BLaER1 treated with 17β-estradiol and CSF1 and Interleukin-3, amounts not matched to agents 10 nM and 100 nM (cell line): ENCODE measurements around the gene BHLHA15.
A peak's percentile ranks its signal among the peaks of the same experiment; 100 is the strongest.

Source experiments
- H3K27ac ChIP-seq, 11 experiments: shearing (Covaris generic); formaldehyde crosslinking; 2 replicates each; pipeline ENCODE4 v1.8.1; 2022
- H3K27me3 ChIP-seq, 11 experiments: shearing (Covaris generic); formaldehyde crosslinking; 2 replicates each; pipeline ENCODE4 v1.8.1; 2022
- H3K36me3 ChIP-seq, 11 experiments: shearing (Covaris generic); formaldehyde crosslinking; 2 replicates each; pipeline ENCODE4 v1.8.1; 2022
- H3K4me1 ChIP-seq, 10 experiments: shearing (Covaris generic); formaldehyde crosslinking; 2 replicates each; pipeline ENCODE4 v1.8.1; 2022
- H3K4me2 ChIP-seq, 11 experiments: shearing (Covaris generic); formaldehyde crosslinking; 2 replicates each; pipeline ENCODE4 v1.8.1; 2022
- H3K4me3 ChIP-seq, 10 experiments: shearing (Covaris generic); formaldehyde crosslinking; 2 replicates each; pipeline ENCODE4 v1.8.1; 2022
- H3K9ac ChIP-seq, 11 experiments: shearing (Covaris generic); formaldehyde crosslinking; 2 replicates each; pipeline ENCODE4 v1.8.1; 2022
- H3K9me3 ChIP-seq, 11 experiments: shearing (Covaris generic); formaldehyde crosslinking; replicated peaks in 1 of 11; 2 replicates each; pipeline ENCODE4 v1.8.1; 2022
- H4K20me1 ChIP-seq, 11 experiments: shearing (Covaris generic); formaldehyde crosslinking; 2 replicates each; pipeline ENCODE4 v1.8.1; 2022
- Cebpa-rat ChIP-seq, 11 experiments: shearing (Covaris generic); IDR thresholded peaks; 2 replicates each; pipeline ENCODE4 v1.8.1; 2022

Gene BHLHA15

DNA sequence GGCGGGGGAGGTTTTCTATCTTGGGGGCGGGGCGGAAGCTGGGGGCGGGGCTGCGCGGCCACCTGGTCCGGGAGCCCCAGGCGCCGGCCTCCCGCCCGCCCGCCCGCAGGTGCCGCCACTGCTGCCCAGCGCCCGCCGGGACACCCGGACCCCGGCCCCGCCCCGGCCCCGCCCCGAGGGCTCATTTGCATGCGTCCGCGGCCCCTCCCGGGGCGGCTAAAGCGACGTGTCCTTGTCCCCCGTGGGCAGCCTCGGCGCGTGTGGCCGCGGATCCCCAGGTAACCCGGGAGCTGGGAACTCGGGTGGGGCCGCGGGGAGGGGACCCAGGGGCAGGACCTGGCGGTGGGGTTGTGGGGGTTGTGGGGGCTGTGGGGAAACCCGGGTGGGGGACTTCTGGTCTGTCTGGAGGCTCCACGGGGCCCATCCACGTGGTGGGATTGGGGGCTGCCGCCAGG is at the start of gene BHLHA15:
TSS of gene BHLHA15 (plus strand) at position 219 of the 455 bp plus-strand sequence. CDS start 871 bp downstream, outside the sequence.
- Histone ChIP-seq H3K9ac (peak within 1 kb of the TSS in 2 of 11 experiments; percentile 22 to 38; a peak in 2 of 22 replicates), H3K36me3 (peaks cover 11 to 31% (median 22%) of the 10 kb centered on the region in 11 experiments), H3K4me1 (peaks cover 0 to 13% (median 4%) of the 10 kb centered on the region in 10 experiments; a peak in 9 of 20 replicates), H3K9me3 (no peaks in the 10 kb centered on the region), H3K27me3 (peaks cover 0 to 15% (median 0%) of the 10 kb centered on the region in 11 experiments; a peak in 5 of 22 replicates), H4K20me1 (peaks cover 0 to 73% (median 9%) of the 10 kb centered on the region in 11 experiments; a peak in 14 of 22 replicates), H3K27ac (no peak within 1 kb of the TSS), H3K4me3 (peak within 1 kb of the TSS in 3 of 10 experiments; percentile 24 to 36 (median 31); a peak in 2 of 20 replicates), H3K4me2 (peak within 1 kb of the TSS; percentile 19 to 72 (median 53); a peak in 19 of 22 replicates)
- no peak for TF ChIP-seq Cebpa-rat (IDR thresholded peaks at IDR 0.05)

DNA sequence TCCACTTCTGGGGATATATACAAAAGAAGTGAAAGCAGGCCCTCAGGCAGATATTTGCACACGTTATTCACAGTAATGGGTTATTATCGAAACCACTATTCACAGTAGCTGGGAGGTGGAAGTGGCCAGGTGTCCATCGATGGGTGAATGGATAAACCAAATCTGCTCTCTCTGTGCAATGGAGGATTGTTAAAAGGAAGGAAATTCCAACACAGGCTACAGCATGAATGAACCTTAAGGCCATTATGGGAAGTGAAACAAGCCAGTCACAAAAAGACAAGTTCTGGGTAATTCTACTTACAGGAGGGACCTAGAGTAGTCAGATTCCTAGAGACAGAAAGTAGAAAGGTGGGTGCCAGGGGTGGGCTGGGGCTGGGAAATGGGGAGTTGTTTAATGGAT is 48.5 kb upstream of the BHLHA15 start:
- no peak for TF ChIP-seq Cebpa-rat (IDR thresholded peaks at IDR 0.05)
- Histone ChIP-seq H3K9ac (no peak overlapping the region), H3K4me1 (peaks cover 0 to 15% (median 8%) of the 10 kb centered on the region in 10 experiments; a peak in 14 of 20 replicates), H3K36me3 (peaks cover 0 to 44% (median 27%) of the 10 kb centered on the region in 11 experiments; a peak in 19 of 22 replicates), H3K27me3 (peaks cover 0 to 49% (median 0%) of the 10 kb centered on the region in 11 experiments; a peak in 3 of 22 replicates), H3K4me3 (no peak overlapping the region), H3K9me3 (no peaks in the 10 kb centered on the region), H3K4me2 (peak overlapping the region in 7 of 11 experiments; percentile 28 to 53 (median 47); a peak in 12 of 22 replicates), H4K20me1 (peaks cover 5 to 41% (median 31%) of the 10 kb centered on the region in 11 experiments; a peak in 18 of 22 replicates), H3K27ac (0 out of 22 replicates have a peak overlapping the region, but pooled peaks of 1 of the 11 experiments have one; percentile 12)

DNA sequence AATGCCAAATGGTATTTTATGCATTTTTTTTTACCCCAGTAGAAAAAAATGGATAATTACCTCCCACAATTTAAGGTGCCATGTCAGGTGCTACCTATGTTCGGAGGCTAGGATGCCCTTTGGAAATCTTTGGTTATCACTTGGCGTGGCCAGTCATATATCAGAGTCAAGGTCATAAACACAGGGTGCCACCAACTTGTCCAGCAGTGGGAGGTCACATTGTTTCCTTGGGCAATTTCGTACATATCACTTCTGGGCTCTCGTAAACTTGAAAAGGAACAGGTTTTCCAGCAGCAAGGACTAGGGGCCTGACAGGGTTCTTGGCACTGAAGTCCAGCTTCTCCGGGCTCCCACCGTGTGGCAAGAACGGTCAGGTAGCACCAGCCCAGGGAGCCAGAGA is 48.0 kb upstream of the BHLHA15 start:
- H4K20me1 ChIP-seq: peaks cover 5 to 46% (median 36%) of the 10 kb centered on the region in 11 experiments; a peak in 18 of 22 replicates
- H3K4me3 ChIP-seq: no peak overlapping the region
- H3K4me1 ChIP-seq: peaks cover 0 to 15% (median 8%) of the 10 kb centered on the region in 10 experiments; a peak in 14 of 20 replicates
- peaks cover 0 to 49% (median 0%) of the 10 kb centered on the region in 11 experiments; a peak in 3 of 22 replicates for H3K27me3 ChIP-seq
- H3K27ac ChIP-seq: peak overlapping the region in 3 of 11 experiments; percentile 17 to 35 (median 25); a peak in 3 of 22 replicates
- TF ChIP-seq Cebpa-rat (IDR thresholded peaks at IDR 0.05): no peak
- H3K36me3 ChIP-seq: peaks cover 0 to 39% (median 22%) of the 10 kb centered on the region in 11 experiments; a peak in 19 of 22 replicates
- H3K9me3 ChIP-seq: no peaks in the 10 kb centered on the region
- no peak overlapping the region for H3K9ac ChIP-seq
- peak overlapping the region in 4 of 11 experiments; percentile 13 to 53 (median 30); a peak in 5 of 22 replicates for H3K4me2 ChIP-seq

GRCh38 chr7:98163704-98164494 is 47.3 kb upstream of the BHLHA15 start:
- Histone ChIP-seq H3K4me1 (peaks cover 0 to 15% (median 8%) of the 10 kb centered on the region in 10 experiments; a peak in 14 of 20 replicates), H3K4me2 (no peak overlapping the region), H3K27ac (peak overlapping the region in 3 of 11 experiments; percentile 17 to 35 (median 25); a peak in 3 of 22 replicates), H4K20me1 (peaks cover 5 to 48% (median 38%) of the 10 kb centered on the region in 11 experiments; a peak in 18 of 22 replicates), H3K9me3 (no peaks in the 10 kb centered on the region), H3K4me3 (no peak overlapping the region), H3K9ac (no peak overlapping the region), H3K36me3 (peaks cover 0 to 32% (median 19%) of the 10 kb centered on the region in 11 experiments; a peak in 17 of 22 replicates), H3K27me3 (peaks cover 0 to 45% (median 0%) of the 10 kb centered on the region in 11 experiments; a peak in 3 of 22 replicates)
- TF ChIP-seq Cebpa-rat (IDR thresholded peaks at IDR 0.05): no peak

DNA sequence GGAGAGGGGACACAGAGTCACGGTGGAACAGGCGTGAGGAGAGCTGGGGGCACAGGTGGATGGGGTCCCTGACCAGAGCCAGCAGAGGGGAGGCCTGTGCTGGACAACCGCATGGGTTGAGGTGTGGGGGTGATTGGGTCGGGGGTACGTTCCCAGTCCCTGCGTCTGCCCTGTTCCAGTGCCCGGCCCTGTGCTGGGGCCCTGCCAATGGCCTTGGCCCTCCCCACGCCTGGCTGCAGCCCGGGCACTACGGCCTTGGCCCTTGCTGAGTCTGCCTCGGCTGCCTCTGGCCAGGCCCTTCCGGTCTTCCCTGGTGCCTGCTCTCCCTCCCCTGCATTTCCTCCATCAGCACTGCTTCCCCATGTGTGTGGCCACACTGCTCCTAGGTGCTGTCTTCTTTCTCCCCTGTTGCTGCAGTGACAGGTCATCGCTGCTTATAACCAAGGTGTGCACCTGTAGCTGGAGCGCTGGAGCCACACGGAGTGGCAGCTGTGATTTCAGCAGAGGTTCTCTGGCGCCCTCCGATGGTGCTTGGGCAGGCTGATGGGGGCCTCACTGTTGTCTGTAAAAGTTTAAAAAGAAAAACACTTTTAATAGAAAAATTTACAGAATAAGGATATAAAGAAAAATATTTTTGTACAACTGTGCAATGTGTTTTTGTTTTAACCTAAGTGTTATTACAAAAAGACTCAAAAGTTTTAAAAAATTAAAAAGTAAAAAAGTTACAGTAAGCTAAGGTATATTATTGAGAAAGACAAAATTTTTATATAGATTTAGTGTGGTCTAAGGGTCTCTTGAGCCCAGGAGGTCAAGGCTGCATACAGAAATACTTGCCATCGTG is 45.2 kb upstream of the BHLHA15 start:
- Histone ChIP-seq H3K9me3 (no peaks in the 10 kb centered on the region), H3K4me2 (no peak overlapping the region), H3K27me3 (peaks cover 0 to 29% (median 0%) of the 10 kb centered on the region in 11 experiments; a peak in 2 of 22 replicates), H3K36me3 (peaks cover 0 to 37% (median 14%) of the 10 kb centered on the region in 11 experiments; a peak in 13 of 22 replicates), H4K20me1 (peaks cover 11 to 45% (median 38%) of the 10 kb centered on the region in 11 experiments; a peak in 18 of 22 replicates), H3K27ac (no peak overlapping the region; a peak in 1 of 22 replicates), H3K9ac (no peak overlapping the region), H3K4me3 (no peak overlapping the region), H3K4me1 (peaks cover 0 to 21% (median 8%) of the 10 kb centered on the region in 10 experiments; a peak in 14 of 20 replicates)
- TF ChIP-seq Cebpa-rat (IDR thresholded peaks at IDR 0.05): no peak

DNA sequence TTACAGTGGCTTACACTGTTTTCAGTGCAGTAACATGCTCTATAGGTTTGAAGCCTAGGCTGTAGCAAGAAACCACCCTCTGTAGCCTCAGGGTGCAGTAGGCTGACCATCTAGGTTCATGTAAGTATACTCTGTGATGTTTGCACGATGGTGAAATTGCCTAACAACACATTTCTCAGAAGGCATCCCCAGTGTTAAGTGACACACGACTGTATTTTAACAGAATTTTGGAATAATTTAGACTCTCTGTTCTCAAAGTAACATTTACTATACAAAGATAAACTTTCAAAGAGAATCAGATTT is 44.6 kb upstream of the BHLHA15 start:
- TF ChIP-seq Cebpa-rat (IDR thresholded peaks at IDR 0.05): no peak
- H3K4me2 ChIP-seq: no peak overlapping the region
- no peak overlapping the region for H3K4me3 ChIP-seq
- H3K27me3 ChIP-seq: peaks cover 0 to 24% (median 0%) of the 10 kb centered on the region in 11 experiments; a peak in 2 of 22 replicates
- H4K20me1 ChIP-seq: peaks cover 11 to 45% (median 38%) of the 10 kb centered on the region in 11 experiments; a peak in 18 of 22 replicates
- H3K27ac ChIP-seq: no peak overlapping the region
- no peak overlapping the region for H3K9ac ChIP-seq
- H3K36me3 ChIP-seq: peaks cover 4 to 37% (median 18%) of the 10 kb centered on the region in 11 experiments; a peak in 18 of 22 replicates
- H3K4me1 ChIP-seq: peaks cover 0 to 21% (median 8%) of the 10 kb centered on the region in 10 experiments; a peak in 14 of 20 replicates
- no peaks in the 10 kb centered on the region for H3K9me3 ChIP-seq

DNA sequence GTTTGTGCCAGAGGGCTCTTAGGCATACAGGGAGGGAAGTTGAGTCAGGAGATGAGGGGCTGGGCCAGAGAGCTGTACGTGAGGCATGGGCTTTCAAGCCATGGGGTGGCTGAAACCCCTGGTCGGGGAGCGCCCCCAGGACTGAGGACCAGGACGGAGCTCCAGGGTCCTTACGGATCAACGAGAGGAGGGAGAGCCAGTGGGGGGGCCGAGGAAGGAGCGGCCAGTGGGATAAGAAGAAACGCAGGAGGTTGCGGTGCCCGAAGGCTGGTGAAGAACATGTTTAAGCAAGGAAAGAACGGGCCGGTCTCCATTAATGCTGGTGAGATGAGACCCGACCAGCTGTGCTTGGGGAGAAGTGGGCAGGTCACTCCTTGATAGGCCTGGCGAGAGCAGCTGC is 43.6 kb upstream of the BHLHA15 start:
- Histone ChIP-seq H4K20me1 (peaks cover 11 to 45% (median 36%) of the 10 kb centered on the region in 11 experiments; a peak in 18 of 22 replicates), H3K9me3 (no peaks in the 10 kb centered on the region), H3K4me1 (peaks cover 0 to 16% (median 4%) of the 10 kb centered on the region in 10 experiments; a peak in 14 of 20 replicates), H3K27me3 (peaks cover 0 to 20% (median 0%) of the 10 kb centered on the region in 11 experiments; a peak in 2 of 22 replicates), H3K9ac (no peak overlapping the region), H3K36me3 (peaks cover 11 to 43% (median 28%) of the 10 kb centered on the region in 11 experiments; a peak in 20 of 22 replicates), H3K4me2 (no peak overlapping the region), H3K27ac (no peak overlapping the region), H3K4me3 (no peak overlapping the region)
- no peak for TF ChIP-seq Cebpa-rat (IDR thresholded peaks at IDR 0.05)
